K562 (cell line): ENCODE results near the gene ATP13A2. TPM values are rescaled to one million over a fixed set of nuclear protein-coding genes. Genes with fewer than 3 reads are reported as not detected.

ENCODE experiments used
- CBFB ChIP-seq: sonication (generic); formaldehyde crosslinking; IDR thresholded peaks from 2 replicates; pipeline ENCODE4 v1.4.0; 2020; ENCODE audit warnings: mild to moderate bottlenecking, missing genetic modification reagents
- CTCF ChIP-seq, 3 experiments: IDR thresholded peaks in 2 of 3; conservative IDR thresholded peaks in 1 of 3; 2 replicates each; pipeline ENCODE4 v1.5.1; 2011 to 2012; ENCODE audit warnings: low read length in 3 of 3, mild to moderate bottlenecking in 3 of 3, control low read depth in 2 of 3, improper control_type of control experiment in 1 of 3, inconsistent platforms in 1 of 3, low read depth in 1 of 3, mixed read lengths in 1 of 3, moderate library complexity in 1 of 3; ENCODE audit not compliant: insufficient read depth in 2 of 3
- CXXC5 ChIP-seq: fragments of 250-450 bp; sonication (Bioruptor Pico); IDR thresholded peaks from 2 replicates; pipeline ENCODE4 v1.8.0; 2022; ENCODE audit warnings: inconsistent platforms, mild to moderate bottlenecking, moderate library complexity
- FOXP4 ChIP-seq: sonication (generic); formaldehyde crosslinking; IDR thresholded peaks from 2 replicates; pipeline ENCODE4 v1.8.0; 2022; ENCODE audit warnings: mild to moderate bottlenecking, missing genetic modification reagents, borderline replicate concordance
- JUN ChIP-seq, 2 experiments: sonication (generic) in 1 of 2; formaldehyde crosslinking in 1 of 2; IDR thresholded peaks; 2 replicates each; pipeline versions ENCODE4 v1.6.1 to v1.8.0; 2012 to 2022; ENCODE audit warnings: borderline replicate concordance in 2 of 2, mild to moderate bottlenecking in 2 of 2, improper control_type of control experiment in 1 of 2, low read depth in 1 of 2, low read length in 1 of 2, missing genetic modification reagents in 1 of 2
- MCM7 ChIP-seq, 2 experiments: fragments of 450-650 bp; IDR thresholded peaks; 2 replicates each; pipeline ENCODE4 v1.6.1; 2016 to 2018
- MLX ChIP-seq, 2 experiments: fragments of 450-650 bp in 1 of 2; sonication (generic) in 1 of 2; formaldehyde crosslinking; conservative IDR thresholded peaks; 2 replicates each; pipeline versions ENCODE4 v1.4.0 to v1.8.1; 2020 to 2022; ENCODE audit warnings: mild to moderate bottlenecking in 1 of 2, missing genetic modification reagents in 1 of 2
- MYNN ChIP-seq, 2 experiments: sonication (generic); formaldehyde crosslinking in 1 of 2; IDR thresholded peaks; 2 replicates each; pipeline versions ENCODE4 v1.5.0 to v1.6.1; 2016 to 2020; ENCODE audit warnings: antibody characterized with exemption in 1 of 2, missing genetic modification reagents in 1 of 2
- RBM14 ChIP-seq: fragments of 200-400 bp; formaldehyde crosslinking; IDR thresholded peaks from 2 replicates; pipeline ENCODE4 v1.6.1; 2018; ENCODE audit warnings: low read depth, mild to moderate bottlenecking, low read length, moderate library complexity, borderline replicate concordance; ENCODE audit not compliant: insufficient read depth
- SIN3A ChIP-seq, 2 experiments: fragments of 150-350 bp in 1 of 2; IDR thresholded peaks; 2 replicates each; pipeline ENCODE4 v1.6.1; 2011 to 2016; ENCODE audit warnings: borderline replicate concordance in 2 of 2, low read depth in 2 of 2, low read length in 2 of 2, mild to moderate bottlenecking in 2 of 2, moderate library complexity in 2 of 2; ENCODE audit not compliant: control insufficient read depth in 1 of 2
- SMAD4 ChIP-seq: fragments of 250-450 bp; sonication (Bioruptor Pico); conservative IDR thresholded peaks from 2 replicates; pipeline ENCODE4 v1.8.0; 2021; ENCODE audit warnings: inconsistent platforms, mild to moderate bottlenecking, moderate library complexity
- SMARCB1 ChIP-seq: IDR thresholded peaks from 2 replicates; pipeline ENCODE4 v1.6.1; 2011; ENCODE audit warnings: improper control_type of control experiment, low read depth; ENCODE audit not compliant: insufficient read length
- SRSF7 ChIP-seq: fragments of 200-400 bp; formaldehyde crosslinking; optimal IDR thresholded peaks from 2 replicates; pipeline ENCODE3; 2017; ENCODE audit warnings: mild to moderate bottlenecking, low read depth, low read length
- ZNF197 ChIP-seq: fragments of 200-800 bp; sonication (Bioruptor generic); IDR thresholded peaks from 2 replicates; pipeline ENCODE4 v1.6.1; 2016; ENCODE audit warnings: low read depth, missing genetic modification characterization, missing compliant biosample characterization
- ZNF512 ChIP-seq: IDR thresholded peaks from 2 replicates; pipeline ENCODE4 v1.6.1; 2016; ENCODE audit warnings: missing genetic modification characterization, missing compliant biosample characterization
- polyA plus RNA-seq, 8 experiments: library from polyadenylated mRNA; depleted of rRNA in 4 of 8; stranded (reverse) in 5 of 8; unstranded in 3 of 8; fragments of >200 nt; fragmentation: Nextera tagmentation in 2 of 8; fragmentation: Illumina TruSeq in 1 of 8; extraction: Ambion mirVana in 2 of 8; extraction: Trizol in 1 of 8; gene quantifications; 2 replicates each; pipeline versions ENCODE4 v1.2.1 to v1.2.3, GENCODE V29; 2011 to 2014; ENCODE audit warnings: inconsistent platforms in 1 of 8, missing spikeins in 1 of 8
- total RNA-seq, 7 experiments: library from RNA; depleted of rRNA in 6 of 7; stranded (reverse); fragments of >200 nt in 6 of 7; fragmentation: Illumina TruSeq in 2 of 7; extraction: Trizol in 2 of 7; gene quantifications; 2 replicates each; pipeline versions ENCODE4 v1.2.1 to v1.2.3, GENCODE V29; 2011 to 2021; ENCODE audit warnings: low replicate concordance in 1 of 7

ATP13A2 gene
- total and polyA plus RNA-seq, 9 of the 15 experiments (the other 6 are each of a cell fraction or from before 2014, with no cell fraction given): 0.36 to 56.3 (median 16.3) TPM

GRCh38 chr1:16960560-16961296, 51.0 kb downstream of the ATP13A2 start (continued):
- TF ChIP-seq CTCF (IDR thresholded peaks at IDR 0.05 in 2 of 3, conservative IDR thresholded peaks at IDR 0.05 in 1 of 3; ENCODE audit: insufficient read depth in 2 of 3, low read depth in 1 of 3, low read length in 3 of 3) (peak; percentile 86 to 95 (median 88)), FOXP4 (no peak), SMAD4 (CRISPR knock-in tag) (0 out of 2 replicates have a peak, but pooled peaks have one; percentile 34), CBFB (CRISPR knock-in tag) (no peak), ZNF512 (peak; percentile 36; the same call in 1 of the 2 replicates), SIN3A (IDR thresholded peaks at IDR 0.05; ENCODE audit: borderline replicate concordance in 2 of 2, control insufficient read depth in 1 of 2, low read depth in 2 of 2, low read length in 2 of 2) (peak; percentile 47 to 70; a peak in 1 of 4 replicates), CXXC5 (peak; percentile 71), ZNF197 (CRISPR knock-in tag) (no peak), MLX (CRISPR knock-in tag; conservative IDR thresholded peaks at IDR 0.05) (no peak), MYNN (IDR thresholded peaks at IDR 0.05) (peak; percentile 32; the same call in 1 of the 2 replicates), MYNN (CRISPR knock-in tag; IDR thresholded peaks at IDR 0.05) (no peak), SMARCB1 (no peak), MCM7 (IDR thresholded peaks at IDR 0.05) (no peak), RBM14 (no peak), SRSF7 (no peak), JUN (IDR thresholded peaks at IDR 0.05; ENCODE audit: borderline replicate concordance, low read depth, low read length) (peak; percentile 23; the same call in 1 of the 2 replicates), JUN (CRISPR knock-in tag; IDR thresholded peaks at IDR 0.05; ENCODE audit: borderline replicate concordance) (no peak)
